H1 (cell line): ENCODE data around the gene MEX3B. TPM values are rescaled to one million over a fixed set of nuclear protein-coding genes. Genes with fewer than 3 reads are reported as not detected.

Experiments
- CTCF ChIA-PET: fragments of 300-600 bp; sonication (Branson Sonifier 250); formaldehyde crosslinking; loops from one replicate; lab custom pipeline; 2021; ENCODE audit not compliant: partially characterized antibody; lab: Charles Lee
- POLR2A ChIA-PET: fragments of 300-600 bp; sonication (Branson Sonifier 250); formaldehyde crosslinking; loops from one replicate; lab custom pipeline; 2021; ENCODE audit warnings: inconsistent platforms; ENCODE audit not compliant: partially characterized antibody; lab: Charles Lee
- DNase-seq, 2 experiments: peaks; one replicate each; pipeline versions ENCODE4 v3.0.0 to v3.0.0-alpha.2; 2010 to 2022; ENCODE audit warnings: low spot score in 2 of 2, low read depth in 1 of 2, mixed read lengths in 1 of 2
- FAIRE-seq: peaks from 2 replicates; lab custom pipeline; 2011; peaks lifted over from hg19 to GRCh38; lab: Jason Lieb, UNC
- H2AFZ ChIP-seq: 2 replicates; pipeline ENCODE4 v1.8.1; 2012; ENCODE audit warnings: low read length, inconsistent platforms
- H2AK5ac ChIP-seq: 2 replicates; pipeline ENCODE4 v1.6.1; 2013; ENCODE audit warnings: low read depth, low read length
- H2BK120ac ChIP-seq: replicated peaks from 2 replicates; pipeline ENCODE3; 2013; ENCODE audit warnings: low read depth, low read length, inconsistent platforms
- H2BK12ac ChIP-seq: 2 replicates; pipeline ENCODE4 v1.6.1; 2013; ENCODE audit warnings: low read depth, low read length
- H2BK15ac ChIP-seq: 2 replicates; pipeline ENCODE4 v1.6.1; 2013; ENCODE audit warnings: low read length
- H2BK20ac ChIP-seq: 2 replicates; pipeline ENCODE4 v1.6.1; 2013; ENCODE audit warnings: low read length
- H2BK5ac ChIP-seq: 2 replicates; pipeline ENCODE4 v1.6.1; 2013; ENCODE audit warnings: low read depth, low read length
- H3K14ac ChIP-seq: 2 replicates; pipeline ENCODE4 v1.6.1; 2013; ENCODE audit warnings: inconsistent platforms; ENCODE audit not compliant: insufficient read length
- H3K18ac ChIP-seq: 2 replicates; pipeline ENCODE4 v1.6.1; 2013; ENCODE audit warnings: low read length; ENCODE audit errors: extremely low read depth
- H3K23ac ChIP-seq: 2 replicates; pipeline ENCODE4 v1.6.1; 2013; ENCODE audit warnings: inconsistent platforms; ENCODE audit not compliant: insufficient read length
- H3K23me2 ChIP-seq: 2 replicates; pipeline ENCODE4 v1.6.1; 2013; ENCODE audit warnings: low read depth, low read length
- H3K27ac ChIP-seq: 2 replicates; pipeline ENCODE4 v1.6.1; 2011; ENCODE audit warnings: low read depth, low read length, inconsistent platforms
- H3K27me3 ChIP-seq, 4 experiments: replicated peaks in 1 of 4; 1 replicate in 1 of 4; 2 replicates in 3 of 4; pipeline versions ENCODE4 v1.6.1 to v1.8.1; 2011 to 2013; ENCODE audit warnings: low read length in 3 of 4, mild to moderate bottlenecking in 3 of 4, inconsistent platforms in 2 of 4, mixed read lengths in 2 of 4, moderate library complexity in 1 of 4; ENCODE audit not compliant: control insufficient read depth in 3 of 4, insufficient read depth in 3 of 4; ENCODE audit errors: extremely low read depth in 1 of 4
- H3K36me3 ChIP-seq, 4 experiments: 2 replicates each; pipeline versions ENCODE4 v1.6.1 to v1.8.1; 2011 to 2013; ENCODE audit warnings: mild to moderate bottlenecking in 4 of 4, low read length in 3 of 4, moderate library complexity in 2 of 4, control low read depth in 1 of 4, inconsistent platforms in 1 of 4; ENCODE audit not compliant: insufficient read depth in 4 of 4, control insufficient read depth in 2 of 4
- H3K4ac ChIP-seq: replicated peaks from 2 replicates; pipeline ENCODE3; 2013; ENCODE audit warnings: low read length, low read depth, mixed read lengths, inconsistent platforms; ENCODE audit not compliant: insufficient read length
- H3K4me1 ChIP-seq, 4 experiments: replicated peaks in 1 of 4; 1 replicate in 1 of 4; 2 replicates in 3 of 4; pipeline versions ENCODE4 v1.6.1 to v1.8.1; 2011 to 2013; ENCODE audit warnings: low read length in 3 of 4, inconsistent platforms in 2 of 4, mixed read lengths in 1 of 4; ENCODE audit not compliant: insufficient read depth in 4 of 4, control insufficient read depth in 3 of 4
- H3K4me2 ChIP-seq, 2 experiments: 2 replicates each; pipeline versions ENCODE4 v1.6.1 to v1.8.1; 2011 to 2013; ENCODE audit warnings: low read depth in 2 of 2, low read length in 2 of 2, control low read depth in 1 of 2, inconsistent platforms in 1 of 2, mild to moderate bottlenecking in 1 of 2; ENCODE audit not compliant: insufficient read depth in 1 of 2
- H3K4me3 ChIP-seq, 4 experiments: fragments of 200-600, 300-600 bp in 1 of 4; sonication (generic), shearing (Covaris generic), sonication (Bioruptor Twin) in 1 of 4; 2 replicates each; pipeline versions ENCODE4 v1.5.1 to v1.8.1; 2011 to 2016; ENCODE audit warnings: low read length in 4 of 4, low read depth in 3 of 4, control low read depth in 2 of 4, inconsistent platforms in 2 of 4, mild to moderate bottlenecking in 2 of 4, mixed read lengths in 1 of 4, moderate library complexity in 1 of 4; ENCODE audit not compliant: insufficient read depth in 2 of 4; ENCODE audit errors: extremely low read depth in 1 of 4
- H3K56ac ChIP-seq: replicated peaks from 2 replicates; pipeline ENCODE3; 2013; ENCODE audit warnings: low read depth, mild to moderate bottlenecking, mixed read lengths, low read length, inconsistent platforms; ENCODE audit not compliant: insufficient read length
- H3K79me1 ChIP-seq: 2 replicates; pipeline ENCODE4 v1.6.1; 2013; ENCODE audit warnings: low read depth, low read length, control low read depth
- H3K79me2 ChIP-seq, 2 experiments: 2 replicates each; pipeline versions ENCODE4 v1.6.1 to v1.8.1; 2012 to 2013; ENCODE audit warnings: low read length in 2 of 2, mild to moderate bottlenecking in 2 of 2, inconsistent platforms in 1 of 2; ENCODE audit not compliant: insufficient read depth in 2 of 2, control insufficient read depth in 1 of 2
- H3K9ac ChIP-seq, 4 experiments: replicated peaks in 1 of 4; 1 replicate in 1 of 4; 2 replicates in 3 of 4; pipeline versions ENCODE4 v1.6.1 to v1.8.1; 2011 to 2013; ENCODE audit warnings: low read depth in 3 of 4, low read length in 3 of 4, control low read depth in 2 of 4, mild to moderate bottlenecking in 2 of 4, moderate library complexity in 2 of 4, inconsistent platforms in 1 of 4; ENCODE audit errors: extremely low read depth in 1 of 4
- H3K9me3 ChIP-seq, 2 experiments: 2 replicates each; pipeline versions ENCODE4 v1.6.1 to v1.8.1; 2012 to 2013; ENCODE audit warnings: mild to moderate bottlenecking in 2 of 2, moderate library complexity in 2 of 2, control low read depth in 1 of 2, inconsistent platforms in 1 of 2, low read depth in 1 of 2, low read length in 1 of 2, mixed read lengths in 1 of 2; ENCODE audit not compliant: insufficient read depth in 2 of 2
- H4K20me1 ChIP-seq, 2 experiments: replicated peaks in 1 of 2; 2 replicates each; pipeline versions ENCODE3 to v1.8.1; 2011 to 2013; ENCODE audit warnings: inconsistent platforms in 2 of 2, low read length in 2 of 2, mild to moderate bottlenecking in 1 of 2; ENCODE audit not compliant: insufficient read depth in 2 of 2, control insufficient read depth in 1 of 2
- H4K5ac ChIP-seq: 2 replicates; pipeline ENCODE4 v1.6.1; 2013; ENCODE audit warnings: low read length, low read depth, mixed read lengths, inconsistent platforms; ENCODE audit not compliant: insufficient read length
- H4K8ac ChIP-seq: 2 replicates; pipeline ENCODE4 v1.8.0; 2013; ENCODE audit warnings: mild to moderate bottlenecking, moderate library complexity, low read length, inconsistent platforms; ENCODE audit not compliant: insufficient read depth; ENCODE audit errors: extremely low read depth
- H4K91ac ChIP-seq: replicated peaks from 2 replicates; pipeline ENCODE3; 2013; ENCODE audit warnings: low read length, mixed read lengths, inconsistent platforms; ENCODE audit not compliant: insufficient read length
- ASH2L ChIP-seq: fragments of 200-600, 300-600 bp; sonication (generic); IDR thresholded peaks from one replicate; pipeline ENCODE4 v1.7.1; 2017; ENCODE audit warnings: low read length
- CEBPB ChIP-seq: IDR thresholded peaks from 2 replicates; pipeline ENCODE4 v1.6.1; 2012; ENCODE audit warnings: low read depth, low read length
- EGR1 ChIP-seq: IDR thresholded peaks from 2 replicates; pipeline ENCODE4 v1.6.1; 2011; ENCODE audit warnings: low read depth, low read length, borderline replicate concordance
- EZH2 ChIP-seq: fragments of 200-600 bp; sonication (generic); IDR thresholded peaks from 2 replicates; pipeline ENCODE4 v1.7.1; 2012; ENCODE audit warnings: low read depth, mild to moderate bottlenecking, moderate library complexity, low read length, inconsistent platforms; ENCODE audit not compliant: severe bottlenecking
- HDAC6 ChIP-seq: IDR thresholded peaks from one replicate; pipeline ENCODE4 v1.7.1; 2012; ENCODE audit warnings: low read depth, mild to moderate bottlenecking, inconsistent platforms, low read length, moderate library complexity
- JUN ChIP-seq: IDR thresholded peaks from 2 replicates; pipeline ENCODE4 v1.6.1; 2011; ENCODE audit warnings: low read depth, mild to moderate bottlenecking, improper control_type of control experiment, low read length
- POLR2A ChIP-seq, 2 experiments: IDR thresholded peaks; 1 replicate in 1 of 2; 2 replicates in 1 of 2; pipeline ENCODE4 v1.6.1; 2011; ENCODE audit warnings: low read depth in 2 of 2, low read length in 2 of 2, mild to moderate bottlenecking in 2 of 2; ENCODE audit errors: control extremely low read depth in 1 of 2
- RBBP5 ChIP-seq: IDR thresholded peaks from 2 replicates; pipeline ENCODE4 v1.7.1; 2012; ENCODE audit warnings: low read depth, mild to moderate bottlenecking, inconsistent platforms, low read length, moderate library complexity, borderline replicate concordance
- RNF2 ChIP-seq: fragments of 200-900, 300-1000 bp; sonication (generic); IDR thresholded peaks from 2 replicates; pipeline ENCODE4 v1.7.1; 2016; ENCODE audit warnings: borderline replicate concordance, low read depth, mild to moderate bottlenecking, antibody characterized with exemption, low read length; ENCODE audit not compliant: poor library complexity, severe bottlenecking; ENCODE audit errors: missing control alignments
- RXRA ChIP-seq: IDR thresholded peaks from 2 replicates; pipeline ENCODE4 v1.6.1; 2011; ENCODE audit warnings: low read depth, mild to moderate bottlenecking, low read length, moderate library complexity; ENCODE audit not compliant: insufficient read depth
- SUZ12 ChIP-seq: fragments of 200-600 bp; sonication (generic); IDR thresholded peaks from 2 replicates; pipeline ENCODE4 v1.6.1; 2012; ENCODE audit warnings: mild to moderate bottlenecking, inconsistent platforms, low read length, moderate library complexity, mixed read lengths
- WGBS, 2 experiments: shearing (Covaris generic) in 1 of 2; methylation state at CpG; one replicate each; pipeline versions ENCODE4 v1.1.6 to v1.1.7; 2013 to 2015; ENCODE audit warnings: low lambda C conversion rate in 2 of 2, mixed read lengths in 2 of 2, inconsistent platforms in 1 of 2, low coverage in 1 of 2, missing lambda C conversion rate in 1 of 2; ENCODE audit not compliant: insufficient replicate concordance in 2 of 2, insufficient coverage in 1 of 2, insufficient read length in 1 of 2; ENCODE audit errors: extremely low coverage in 1 of 2, missing lambda C conversion rate in 1 of 2; 5-methylcytosine and 5-hydroxymethylcytosine counted together
- polyA plus RNA-seq, 7 experiments: library from polyadenylated mRNA; depleted of rRNA in 3 of 7; stranded (reverse) in 5 of 7; unstranded in 2 of 7; fragments of >200 nt in 5 of 7; fragments of 200-250 nt in 2 of 7; gene quantifications; 1 replicate in 5 of 7; 2 replicates in 1 of 7; 4 replicates in 1 of 7; pipeline versions ENCODE4 v1.2.1 to v1.2.3, GENCODE V29; 2011 to 2013; ENCODE audit warnings: missing spikeins in 2 of 7, mixed read lengths in 2 of 7
- total RNA-seq: library from RNA; stranded (reverse); fragmentation: NEBNext Ultra II Directional; extraction: Animal tissue kit (Norgen Biotek cat#: 25700); gene quantifications from 2 replicates; pipeline ENCODE4 v1.2.1, GENCODE V29; 2021

MEX3B gene
- total and polyA plus RNA-seq, 2 of the 8 experiments (the other 6 are each of a cell fraction or from before 2014, with no cell fraction given), result 8.0 to 15.9 TPM

DNA sequence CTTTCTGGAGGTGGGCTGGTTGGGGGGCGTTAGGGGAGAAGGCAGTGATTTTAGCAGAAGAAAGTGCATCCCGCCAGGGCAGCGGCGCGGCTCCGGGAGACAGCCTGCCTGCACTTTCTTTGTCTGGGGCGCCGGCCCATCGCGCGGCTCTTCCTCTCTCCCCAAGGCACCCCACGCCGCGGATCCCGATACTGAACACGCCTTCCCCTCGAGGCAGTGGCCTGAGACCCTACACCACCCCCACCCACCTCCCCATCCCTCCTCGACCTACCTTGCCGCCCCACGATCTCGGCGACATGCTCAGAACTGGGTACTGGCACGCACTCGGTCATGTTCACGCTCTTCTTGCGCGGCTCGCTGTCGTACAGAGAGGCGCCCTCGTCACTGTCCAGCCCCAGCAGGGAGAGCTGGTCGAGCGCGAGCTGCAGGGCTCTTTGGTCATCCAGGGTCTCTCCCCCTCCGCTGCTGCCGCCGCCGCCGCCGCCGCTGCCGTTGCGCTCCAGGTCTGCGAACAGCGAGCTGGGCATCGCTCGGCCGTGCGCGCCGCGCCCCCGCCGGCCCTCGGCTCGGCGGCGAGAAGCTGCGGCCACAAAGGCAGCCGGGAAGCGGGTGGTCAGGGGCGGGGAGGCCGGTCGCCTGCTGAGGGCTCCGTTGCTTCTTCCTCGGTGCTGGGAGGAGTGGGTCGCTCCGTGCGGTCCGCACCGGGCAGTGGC is 483 bp downstream of the MEX3B start:
- H3K23ac ChIP-seq, result no peak overlapping the region
- 0% methylated on average over 50 of the region's 71 CpGs; no CpG with 5 or more reads in 1 of the 2 experiments for WGBS, 2 experiments
- H3K9ac ChIP-seq, result peak overlapping the region; percentile 31 to 84 (median 55); a peak in 6 of 7 replicates
- H4K5ac ChIP-seq, result no peak overlapping the region
- peak in 1 of 2 experiments; percentile 68 for DNase-seq
- H2AK5ac ChIP-seq, result no peak overlapping the region
- peaks cover 0 to 12% (median 3%) of the 10 kb centered on the region in 4 experiments; a peak in 4 of 7 replicates for H3K27me3 ChIP-seq
- H3K4me3 ChIP-seq, result peak overlapping the region; percentile 72 to 98 (median 90)
- CTCF ChIA-PET, result interaction anchor here (1.4 kb wide), 1 partner anchor 17 kb away, joined by 8 read pairs; no protein-coding TSS in a partner anchor
- peak overlapping the region; percentile 92; the same call in 1 of the 2 replicates for H2BK12ac ChIP-seq
- peak overlapping the region; percentile 87; the same call in 1 of the 2 replicates for H4K8ac ChIP-seq
- H3K4me1 ChIP-seq, result peaks cover 6 to 18% (median 9%) of the 10 kb centered on the region in 4 experiments
- peaks cover 33% of the 10 kb centered on the region; the same call in 1 of the 2 replicates for H3K23me2 ChIP-seq
- peak overlapping the region; percentile 87 for H3K18ac ChIP-seq
- peaks cover 0 to 6% (median 0%) of the 10 kb centered on the region in 4 experiments; a peak in 2 of 8 replicates for H3K36me3 ChIP-seq
- no peak overlapping the region for H2BK120ac ChIP-seq
- H3K56ac ChIP-seq, result peak overlapping the region; percentile 60
- FAIRE-seq, result no peak
- H3K79me2 ChIP-seq, result no peaks in the 10 kb centered on the region; a peak in 1 of 4 replicates
- H3K4ac ChIP-seq, result no peak overlapping the region
- no peak overlapping the region for H2BK20ac ChIP-seq
- H4K20me1 ChIP-seq, result peaks cover 5 to 9% of the 10 kb centered on the region in 2 experiments
- peak overlapping the region; percentile 34; the same call in 1 of the 2 replicates for H2AFZ ChIP-seq
- no peak overlapping the region; the same call in 1 of the 2 replicates for H2BK15ac ChIP-seq
- peak overlapping the region; percentile 8 for H4K91ac ChIP-seq
- H3K79me1 ChIP-seq, result no peaks in the 10 kb centered on the region
- POLR2A ChIA-PET, result interaction anchor here (0.8 to 2.2 kb wide), 9 partner anchors 10 to 217 kb away, joined by 3 to 9 read pairs (median 3); no protein-coding TSS in a partner anchor
- peak overlapping the region; percentile 75; the same call in 1 of the 2 replicates for H2BK5ac ChIP-seq
- no peak overlapping the region for H3K14ac ChIP-seq
- H3K4me2 ChIP-seq, result peak overlapping the region; percentile 92
- H3K27ac ChIP-seq, result no peak overlapping the region
- H3K9me3 ChIP-seq, result no peaks in the 10 kb centered on the region
- TF ChIP-seq HDAC6 (no peak), EGR1 (peak; percentile 76), JUN (no peak), RNF2 (peak; percentile 33), SUZ12 (0 out of 2 replicates have a peak, but pooled peaks have one; percentile 34), CEBPB (no peak), ASH2L (peak; percentile 66), POLR2A (IDR thresholded peaks at IDR 0.05; ENCODE audit: control extremely low read depth in 1 of 2, low read depth in 2 of 2, low read length in 2 of 2) (no peak), RBBP5 (peak; percentile 93; the same call in 1 of the 2 replicates), EZH2 (no peak), RXRA (no peak)
